NB4 (cell line): Measurements from ENCODE around the gene CPSF6.
A peak's percentile ranks its signal among the peaks of the same experiment; 100 is the strongest.

ENCODE experiments used
- DNase-seq: peaks from one replicate; pipeline ENCODE4 v3.0.0; 2010; ENCODE audit warnings: low read depth
- H3K4me3 ChIP-seq: one replicate; pipeline ENCODE4 v1.5.1; 2011; ENCODE audit warnings: mild to moderate bottlenecking, low read depth, low read length, moderate library complexity
- MYC ChIP-seq: IDR thresholded peaks from 2 replicates; pipeline ENCODE4 v1.6.1; 2011; ENCODE audit warnings: low read depth, low read length
- POLR2A ChIP-seq: IDR thresholded peaks from 2 replicates; pipeline ENCODE4 v1.6.1; 2011; ENCODE audit warnings: mild to moderate bottlenecking; ENCODE audit not compliant: insufficient read length; ENCODE audit errors: extremely low read depth
- TF ChIP-seq, protein P1 (sequence below): IDR thresholded peaks from 2 replicates; pipeline ENCODE4 v1.6.1; 2011; ENCODE audit warnings: low read depth, low read length
- TF ChIP-seq, protein P2 (sequence below): IDR thresholded peaks from one replicate; pipeline ENCODE4 v1.5.1; 2012; ENCODE audit warnings: low read depth, low read length

Gene CPSF6

DNA sequence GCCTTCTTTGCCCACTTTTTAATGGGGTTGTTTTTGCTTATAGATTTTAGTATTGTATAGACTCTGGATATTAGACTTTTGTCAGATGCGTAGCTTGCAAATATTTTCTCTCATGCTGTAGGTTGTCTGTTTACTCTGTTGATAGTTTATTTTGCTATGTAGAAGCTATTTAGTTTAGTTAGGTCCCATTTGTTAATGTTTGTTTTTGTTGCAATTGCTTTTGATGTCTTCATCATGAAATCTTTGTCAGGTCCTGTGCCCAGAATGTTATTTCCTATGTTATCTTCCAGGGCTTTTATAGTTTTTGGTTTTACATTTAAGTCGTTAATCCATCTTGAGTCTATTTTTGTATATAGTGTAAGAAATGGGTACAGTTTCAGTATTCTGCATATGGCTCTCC is 78.9 kb downstream of the CPSF6 start:
- no peak for DNase-seq
- TF ChIP-seq, protein P1, sequence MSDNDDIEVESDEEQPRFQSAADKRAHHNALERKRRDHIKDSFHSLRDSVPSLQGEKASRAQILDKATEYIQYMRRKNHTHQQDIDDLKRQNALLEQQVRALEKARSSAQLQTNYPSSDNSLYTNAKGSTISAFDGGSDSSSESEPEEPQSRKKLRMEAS = no peak
- TF ChIP-seq POLR2A (no peak), MYC (no peak)
- TF ChIP-seq, protein P2, sequence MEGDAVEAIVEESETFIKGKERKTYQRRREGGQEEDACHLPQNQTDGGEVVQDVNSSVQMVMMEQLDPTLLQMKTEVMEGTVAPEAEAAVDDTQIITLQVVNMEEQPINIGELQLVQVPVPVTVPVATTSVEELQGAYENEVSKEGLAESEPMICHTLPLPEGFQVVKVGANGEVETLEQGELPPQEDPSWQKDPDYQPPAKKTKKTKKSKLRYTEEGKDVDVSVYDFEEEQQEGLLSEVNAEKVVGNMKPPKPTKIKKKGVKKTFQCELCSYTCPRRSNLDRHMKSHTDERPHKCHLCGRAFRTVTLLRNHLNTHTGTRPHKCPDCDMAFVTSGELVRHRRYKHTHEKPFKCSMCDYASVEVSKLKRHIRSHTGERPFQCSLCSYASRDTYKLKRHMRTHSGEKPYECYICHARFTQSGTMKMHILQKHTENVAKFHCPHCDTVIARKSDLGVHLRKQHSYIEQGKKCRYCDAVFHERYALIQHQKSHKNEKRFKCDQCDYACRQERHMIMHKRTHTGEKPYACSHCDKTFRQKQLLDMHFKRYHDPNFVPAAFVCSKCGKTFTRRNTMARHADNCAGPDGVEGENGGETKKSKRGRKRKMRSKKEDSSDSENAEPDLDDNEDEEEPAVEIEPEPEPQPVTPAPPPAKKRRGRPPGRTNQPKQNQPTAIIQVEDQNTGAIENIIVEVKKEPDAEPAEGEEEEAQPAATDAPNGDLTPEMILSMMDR = no peak
- H3K4me3 ChIP-seq = no peak overlapping the region

DNA sequence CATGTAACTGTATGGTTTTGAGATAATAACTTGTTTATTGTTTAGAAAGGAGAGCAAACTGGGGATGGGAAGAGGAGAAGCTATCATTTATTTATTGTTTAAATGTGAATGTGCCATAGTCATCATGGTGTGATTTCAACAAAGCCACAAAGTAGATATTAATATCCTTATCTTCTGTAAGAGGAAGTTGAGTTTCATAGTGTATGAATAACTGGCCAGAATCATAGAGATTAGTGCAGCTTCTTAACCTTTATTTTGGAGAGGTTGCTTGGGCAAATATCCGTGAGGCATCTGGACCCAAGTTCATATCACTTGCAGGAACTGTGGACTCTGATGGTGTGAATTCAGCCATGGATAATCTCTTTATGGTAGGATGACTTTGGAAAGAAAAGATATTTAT is 82.0 kb downstream of the CPSF6 start:
- no peak overlapping the region for H3K4me3 ChIP-seq
- DNase-seq = peak; percentile 34
- TF ChIP-seq MYC = no peak
- TF ChIP-seq POLR2A = no peak
- TF ChIP-seq, protein P2 = no peak
- TF ChIP-seq, protein P1 = no peak
